GM21528 (cell line): ENCODE results near the gene PKD1.

Experiments used
- ATAC-seq: cut with Tn5 transposase; IDR thresholded peaks from one replicate; pipeline ENCODE4 v1.9.1; 2021; ENCODE audit warnings: mild to moderate bottlenecking, moderate library complexity; ENCODE audit not compliant: unreplicated experiment, low FRiP score

The PKD1 gene

DNA sequence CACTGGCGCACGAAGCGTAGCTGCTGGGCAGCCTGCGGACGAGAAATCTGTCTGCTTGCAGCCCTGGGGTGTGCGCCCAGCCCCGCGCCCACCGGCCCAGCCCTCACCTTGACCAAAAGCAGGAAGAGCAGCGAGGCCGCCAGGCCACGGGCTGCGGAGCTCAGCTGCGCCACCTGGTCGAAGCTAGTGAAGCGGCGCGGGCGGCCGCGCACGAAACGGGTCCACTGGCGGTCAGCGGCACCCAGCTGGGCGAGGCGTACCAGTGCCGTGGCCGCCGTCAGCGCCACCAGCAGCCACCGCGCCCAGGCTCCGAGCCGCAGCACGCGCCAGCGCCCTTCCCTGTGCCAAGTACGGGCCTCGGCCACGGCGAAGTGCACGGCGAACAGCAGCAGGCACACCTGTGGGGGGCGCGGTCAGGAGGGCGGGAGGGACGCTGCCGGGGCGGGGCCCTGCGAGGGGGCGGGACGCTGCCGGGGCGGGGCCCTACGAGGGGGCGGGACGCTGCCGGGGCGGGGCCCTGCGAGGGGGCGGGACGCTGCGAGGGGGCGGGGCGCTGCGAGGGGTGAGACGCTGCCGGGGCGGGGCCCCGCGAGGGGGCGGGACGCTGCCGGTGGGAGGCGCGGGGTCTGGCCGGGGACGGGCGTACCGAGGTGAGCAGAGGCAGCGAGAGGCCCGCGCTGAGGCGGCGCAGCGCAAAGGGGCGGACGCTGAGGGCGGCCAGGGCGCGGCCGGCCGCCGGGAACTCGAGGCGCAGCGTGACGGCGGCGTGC, 44.7 kb downstream of the PKD1 start:
- ATAC-seq = no peak

DNA sequence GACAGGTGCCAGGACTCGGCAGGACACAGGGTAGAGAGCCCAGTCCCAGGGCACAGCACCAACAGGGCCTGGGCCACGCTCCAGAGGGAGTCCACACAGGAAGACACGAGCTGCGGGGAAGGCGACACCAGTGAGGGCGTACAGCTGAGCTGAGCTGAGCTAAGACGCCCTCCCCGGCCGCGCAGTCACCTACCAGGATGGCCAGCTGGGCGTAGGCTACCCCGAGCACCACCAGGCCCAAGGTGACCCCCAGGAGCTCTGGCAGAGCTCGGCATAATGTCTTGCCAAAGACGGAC, 45.3 kb downstream of the PKD1 start:
- no peak for ATAC-seq

DNA sequence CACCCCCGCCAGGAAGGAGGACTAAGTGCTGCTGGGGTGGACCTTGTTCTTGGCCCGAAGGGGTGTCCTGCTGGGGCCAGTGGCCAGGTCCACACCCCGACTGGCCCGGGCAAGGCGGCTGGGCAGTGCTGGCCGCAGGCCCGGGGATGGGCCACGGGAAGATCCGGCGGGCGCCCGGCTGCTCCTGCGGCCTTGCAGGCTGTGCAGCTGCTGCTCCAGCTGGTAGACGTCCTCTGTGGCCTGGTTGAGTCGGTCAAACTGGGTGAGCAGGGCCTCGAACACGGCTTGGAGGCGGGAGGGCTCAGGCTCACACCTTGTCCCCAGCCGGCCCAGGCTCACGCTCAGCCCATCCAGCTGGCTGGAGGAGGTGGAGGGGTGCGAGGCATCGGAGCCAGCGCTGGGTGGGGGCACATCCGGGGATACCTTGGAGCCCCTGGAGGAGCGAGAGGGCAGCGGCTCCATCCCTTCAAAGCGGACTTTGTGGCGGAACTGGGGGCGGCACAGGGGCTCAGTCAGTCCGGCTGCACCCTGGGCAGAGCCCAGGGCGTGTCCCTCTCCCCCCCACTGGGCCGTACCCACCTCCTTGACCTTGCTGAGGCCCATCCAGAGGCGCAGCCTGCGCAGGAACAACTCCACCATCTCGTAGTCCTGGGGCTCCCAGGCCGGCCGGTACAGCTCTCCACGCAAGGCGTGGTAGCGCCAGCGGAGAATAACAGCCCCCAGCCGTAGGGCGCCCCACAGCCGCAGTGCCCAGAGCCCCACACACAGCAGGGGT, 45.8 kb downstream of the PKD1 start:
- ATAC-seq = no peak

DNA sequence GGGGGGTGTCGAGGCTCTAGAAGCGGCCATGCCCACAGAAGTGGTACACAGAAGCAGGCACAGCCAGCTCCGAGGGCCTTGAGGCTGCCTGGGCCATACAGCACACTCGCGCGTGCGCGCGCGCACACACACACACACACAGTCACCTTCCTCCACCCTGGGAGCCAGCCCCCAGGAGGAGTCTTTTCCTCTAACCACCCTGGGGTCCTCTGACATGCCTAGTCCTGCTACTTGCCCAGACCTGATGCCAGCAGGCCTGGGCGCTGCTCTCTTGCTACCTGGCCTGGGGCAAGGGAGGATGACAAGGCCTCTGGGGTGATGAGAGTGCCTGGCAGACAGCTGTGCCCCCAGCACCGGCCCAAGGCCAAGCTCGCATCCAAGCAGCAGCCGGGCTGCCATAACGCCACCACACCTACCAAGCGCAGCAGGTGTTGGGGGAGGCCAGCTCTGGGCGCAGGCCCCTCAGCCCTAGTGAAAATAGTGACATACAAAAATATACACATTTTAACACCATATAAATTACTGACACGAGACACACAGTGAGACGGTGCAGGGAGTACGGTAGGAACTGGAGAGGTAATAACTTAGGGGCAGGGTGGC, 46.8 kb downstream of the PKD1 start:
- no peak for ATAC-seq

DNA sequence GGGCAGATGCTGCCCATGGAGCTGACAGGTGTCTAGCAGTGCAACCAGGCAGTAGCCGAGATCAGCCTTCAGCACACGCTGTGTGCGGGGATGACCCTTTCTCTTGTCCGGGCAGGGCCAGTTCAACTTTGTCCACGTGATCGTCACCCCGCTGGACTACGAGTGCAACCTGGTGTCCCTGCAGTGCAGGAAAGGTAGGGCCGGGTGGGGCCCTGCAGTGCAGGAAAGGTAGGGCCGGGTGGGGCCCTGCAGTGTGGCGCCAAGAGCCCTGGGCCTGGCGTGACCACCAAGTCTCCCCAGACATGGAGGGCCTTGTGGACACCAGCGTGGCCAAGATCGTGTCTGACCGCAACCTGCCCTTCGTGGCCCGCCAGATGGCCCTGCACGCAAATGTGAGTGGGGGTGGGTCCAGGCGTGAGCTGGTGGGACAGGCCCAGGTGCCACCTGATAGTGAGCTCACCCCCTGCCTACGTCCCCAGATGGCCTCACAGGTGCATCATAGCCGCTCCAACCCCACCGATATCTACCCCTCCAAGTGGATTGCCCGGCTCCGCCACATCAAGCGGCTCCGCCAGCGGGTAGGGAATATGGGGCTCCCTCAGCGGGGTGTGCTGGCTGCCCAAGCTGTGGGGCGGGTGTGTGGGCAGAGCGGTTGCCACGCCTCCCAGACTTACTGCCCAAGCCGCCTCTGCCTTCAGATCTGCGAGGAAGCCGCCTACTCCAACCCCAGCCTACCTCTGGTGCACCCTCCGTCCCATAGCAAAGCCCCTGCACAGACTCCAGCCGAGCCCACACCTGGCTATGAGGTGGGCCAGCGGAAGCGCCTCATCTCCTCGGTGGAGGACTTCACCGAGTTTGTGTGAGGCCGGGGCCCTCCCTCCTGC, 47.7 kb downstream of the PKD1 start:
- ATAC-seq = no peak

DNA sequence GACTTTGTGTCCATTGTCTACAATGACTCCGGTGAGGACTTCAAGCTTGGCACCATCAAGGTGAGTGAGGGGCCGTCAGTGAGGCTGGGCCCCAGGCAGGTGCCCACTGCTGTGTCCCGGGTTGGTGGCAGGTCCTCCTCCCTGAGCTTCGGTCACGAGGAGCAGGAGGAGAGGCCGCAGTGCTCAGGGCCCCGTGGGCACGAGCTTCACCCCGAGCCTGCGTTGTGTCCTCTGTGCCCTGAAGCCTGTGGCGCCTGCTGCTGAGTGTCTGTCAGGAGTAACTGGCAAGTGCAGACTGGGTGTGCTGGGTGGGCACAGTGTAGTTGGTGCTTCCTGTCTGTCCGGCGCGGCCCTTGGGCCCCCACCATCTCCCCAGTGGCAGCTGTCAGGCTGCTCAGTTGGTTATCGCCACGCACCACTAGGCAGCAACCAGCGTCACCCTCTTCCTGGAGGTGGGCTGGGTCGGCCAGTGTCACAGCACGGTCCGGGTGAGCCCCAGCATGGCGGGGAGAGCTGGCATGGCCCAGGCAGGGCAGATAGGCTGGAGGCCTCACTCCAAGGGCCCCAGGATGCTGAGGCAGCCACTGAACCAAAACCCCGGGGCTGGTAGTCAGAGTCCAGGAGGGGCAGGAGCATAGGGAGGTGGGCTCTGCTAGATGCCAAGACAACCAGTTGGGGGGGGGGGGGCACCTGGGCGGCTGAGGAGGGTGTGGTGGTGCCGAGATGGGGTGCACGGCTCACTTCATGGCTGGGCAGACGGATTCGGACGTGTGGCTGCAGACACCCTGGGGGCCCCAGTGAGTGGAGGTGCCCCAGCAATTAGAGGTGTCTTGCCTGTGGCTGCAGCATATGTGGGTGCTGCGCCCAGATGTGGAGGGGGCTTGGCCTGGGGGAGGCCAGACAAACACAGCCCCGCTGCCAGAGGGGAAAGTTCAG, 48.6 kb downstream of the PKD1 start:
- ATAC-seq = no peak

DNA sequence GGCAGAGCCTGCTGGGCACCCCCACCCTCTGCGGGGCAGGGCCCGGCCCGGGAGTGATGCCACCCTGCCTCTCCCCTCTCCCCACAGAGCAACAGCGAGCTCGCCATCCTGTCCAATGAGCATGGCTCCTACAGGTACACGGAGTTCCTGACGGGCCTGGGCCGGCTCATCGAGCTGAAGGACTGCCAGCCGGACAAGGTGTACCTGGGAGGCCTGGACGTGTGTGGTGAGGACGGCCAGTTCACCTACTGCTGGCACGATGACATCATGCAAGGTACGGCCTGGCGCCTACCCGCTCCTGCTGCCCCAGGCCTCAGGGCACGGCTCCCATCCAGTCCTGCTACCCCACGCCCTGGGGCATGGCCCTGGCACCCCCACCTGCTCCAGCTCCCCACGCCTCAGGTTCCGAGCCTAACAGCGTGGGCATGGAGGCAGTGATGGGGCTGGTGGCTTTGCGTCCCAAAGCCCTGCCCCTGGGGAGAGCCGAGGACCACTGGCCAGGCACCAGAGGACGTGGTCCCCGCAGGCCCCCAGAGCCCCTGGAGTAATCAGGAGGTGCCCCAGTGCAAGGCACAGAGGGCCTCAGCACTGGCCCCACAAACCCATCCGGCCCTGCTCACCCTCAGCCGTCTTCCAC, 49.5 kb downstream of the PKD1 start:
- ATAC-seq = no peak

DNA sequence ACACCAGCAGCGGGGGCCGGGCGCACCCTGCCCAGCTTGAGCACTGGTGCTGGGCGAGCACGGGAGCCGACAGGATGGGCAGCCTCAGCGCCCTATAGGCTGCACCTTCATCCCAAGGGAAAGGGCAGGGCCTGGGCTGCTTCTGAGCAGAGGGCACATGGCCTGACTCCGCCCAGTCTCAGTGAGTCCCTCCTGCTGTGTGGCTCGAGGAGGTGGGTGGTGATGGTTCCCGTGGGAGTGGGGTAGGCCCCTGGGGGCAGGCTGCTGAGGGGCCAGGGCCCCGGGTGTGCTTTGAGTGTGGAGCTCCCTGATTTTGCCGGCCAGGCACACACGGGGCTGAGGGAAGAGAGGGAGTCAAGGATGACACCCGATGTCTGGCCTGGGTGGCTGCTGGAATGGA, 50.0 kb downstream of the PKD1 start:
- no peak for ATAC-seq

DNA sequence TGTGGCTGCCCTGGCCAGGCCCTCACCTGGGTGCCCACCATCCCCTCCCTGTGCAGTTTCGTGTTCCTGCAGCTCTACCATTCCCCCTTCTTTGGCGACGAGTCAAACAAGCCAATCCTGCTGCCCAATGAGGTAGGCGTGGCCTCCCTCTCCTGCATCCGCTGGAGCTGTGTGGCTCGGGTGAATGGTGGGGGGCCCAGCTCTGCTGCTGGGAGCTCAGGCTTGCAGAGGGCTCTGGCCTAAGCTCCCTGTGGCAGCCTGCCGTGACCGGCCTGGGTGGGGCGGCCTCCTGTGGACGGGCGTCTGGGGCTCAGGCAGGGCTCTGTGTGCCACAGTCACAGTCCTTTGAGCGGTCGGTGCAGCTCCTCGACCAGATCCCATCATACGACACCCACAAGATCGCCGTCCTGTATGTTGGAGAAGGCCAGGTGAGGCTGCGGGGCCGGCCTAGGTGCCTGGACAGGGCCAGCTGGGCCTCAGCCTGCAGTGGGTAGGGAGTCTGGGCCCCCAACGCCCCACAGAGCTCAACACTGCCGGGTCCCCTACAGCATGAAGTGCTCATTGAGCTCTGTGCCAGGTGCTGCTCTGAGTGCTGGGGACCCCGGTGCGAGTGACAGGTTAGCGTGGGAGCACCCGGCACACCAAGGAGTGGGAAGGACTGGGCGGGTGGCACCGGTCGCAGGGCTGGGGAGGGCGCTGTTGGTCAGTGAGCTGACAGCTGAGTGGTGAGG, 50.6 kb downstream of the PKD1 start:
- no peak for ATAC-seq

DNA sequence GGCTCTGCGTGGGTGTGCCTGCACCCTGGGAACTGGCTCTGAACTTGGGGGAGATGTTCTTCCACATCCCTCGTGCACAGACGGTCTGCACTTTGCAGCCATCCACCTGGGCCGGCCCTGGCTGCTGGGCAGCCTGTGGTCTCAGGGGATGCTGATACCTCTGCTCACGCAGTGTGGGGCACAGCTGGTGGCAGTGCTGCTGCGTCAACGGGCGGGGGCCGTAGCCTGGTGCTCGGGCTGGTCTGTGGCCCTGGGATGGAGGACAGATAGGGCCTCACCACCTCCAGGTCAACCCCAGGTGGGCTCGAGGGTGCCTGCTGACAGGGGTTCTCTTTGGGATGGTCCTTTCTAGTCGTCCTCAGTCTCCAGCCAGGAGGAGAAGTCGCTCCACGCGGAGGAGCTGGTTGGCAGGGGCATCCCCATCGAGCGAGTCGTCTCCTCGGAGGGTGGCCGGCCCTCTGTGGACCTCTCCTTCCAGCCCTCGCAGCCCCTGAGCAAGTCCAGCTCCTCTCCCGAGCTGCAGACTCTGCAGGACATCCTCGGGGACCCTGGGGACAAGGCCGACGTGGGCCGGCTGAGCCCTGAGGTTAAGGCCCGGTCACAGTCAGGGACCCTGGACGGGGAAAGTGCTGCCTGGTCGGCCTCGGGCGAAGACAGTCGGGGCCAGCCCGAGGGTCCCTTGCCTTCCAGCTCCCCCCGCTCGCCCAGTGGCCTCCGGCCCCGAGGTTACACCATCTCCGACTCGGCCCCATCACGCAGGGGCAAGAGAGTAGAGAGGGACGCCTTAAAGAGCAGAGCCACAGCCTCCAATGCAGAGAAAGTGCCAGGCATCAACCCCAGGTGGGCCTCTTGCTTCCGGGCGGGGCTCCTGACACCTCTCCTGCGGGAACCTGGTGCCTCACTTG, 51.6 kb downstream of the PKD1 start:
- no peak for ATAC-seq

DNA sequence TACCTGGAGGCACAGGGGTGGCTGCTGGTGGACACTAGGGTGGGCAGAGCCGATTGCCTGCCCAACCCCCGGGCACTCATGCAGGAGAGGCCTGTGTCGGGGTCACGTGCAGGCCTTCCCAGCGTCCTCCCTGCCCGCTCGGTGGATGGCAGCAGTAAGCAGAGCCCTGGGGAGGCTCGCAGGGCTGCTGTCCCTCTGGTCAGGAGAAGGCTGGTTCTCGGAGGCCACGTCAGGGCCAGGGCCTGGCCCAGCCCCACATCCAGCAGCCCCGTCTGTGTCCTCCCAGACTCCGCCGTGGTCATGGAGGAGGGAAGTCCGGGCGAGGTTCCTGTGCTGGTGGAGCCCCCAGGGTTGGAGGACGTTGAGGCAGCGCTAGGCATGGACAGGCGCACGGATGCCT, 52.3 kb downstream of the PKD1 start:
- no peak for ATAC-seq

DNA sequence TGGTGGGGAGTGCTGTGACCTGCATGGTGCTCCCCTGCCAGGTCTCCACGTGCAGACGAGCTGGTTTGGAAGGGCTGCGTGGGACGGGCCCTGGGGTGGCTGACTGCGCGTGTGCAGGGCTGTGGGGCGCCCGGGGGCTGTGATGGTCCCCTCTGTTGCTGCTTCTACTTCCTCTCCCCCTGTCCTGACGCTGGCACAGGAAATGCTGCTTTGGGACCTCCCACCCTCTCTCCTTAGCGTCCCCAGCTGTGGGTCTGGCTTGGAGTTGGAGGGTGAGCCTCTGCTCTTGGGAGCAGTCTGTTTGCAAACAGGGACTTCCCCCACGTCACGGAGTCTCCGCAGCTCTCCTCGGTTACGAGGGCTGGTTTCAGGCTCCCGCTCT, 52.7 kb downstream of the PKD1 start:
- ATAC-seq = no peak

DNA sequence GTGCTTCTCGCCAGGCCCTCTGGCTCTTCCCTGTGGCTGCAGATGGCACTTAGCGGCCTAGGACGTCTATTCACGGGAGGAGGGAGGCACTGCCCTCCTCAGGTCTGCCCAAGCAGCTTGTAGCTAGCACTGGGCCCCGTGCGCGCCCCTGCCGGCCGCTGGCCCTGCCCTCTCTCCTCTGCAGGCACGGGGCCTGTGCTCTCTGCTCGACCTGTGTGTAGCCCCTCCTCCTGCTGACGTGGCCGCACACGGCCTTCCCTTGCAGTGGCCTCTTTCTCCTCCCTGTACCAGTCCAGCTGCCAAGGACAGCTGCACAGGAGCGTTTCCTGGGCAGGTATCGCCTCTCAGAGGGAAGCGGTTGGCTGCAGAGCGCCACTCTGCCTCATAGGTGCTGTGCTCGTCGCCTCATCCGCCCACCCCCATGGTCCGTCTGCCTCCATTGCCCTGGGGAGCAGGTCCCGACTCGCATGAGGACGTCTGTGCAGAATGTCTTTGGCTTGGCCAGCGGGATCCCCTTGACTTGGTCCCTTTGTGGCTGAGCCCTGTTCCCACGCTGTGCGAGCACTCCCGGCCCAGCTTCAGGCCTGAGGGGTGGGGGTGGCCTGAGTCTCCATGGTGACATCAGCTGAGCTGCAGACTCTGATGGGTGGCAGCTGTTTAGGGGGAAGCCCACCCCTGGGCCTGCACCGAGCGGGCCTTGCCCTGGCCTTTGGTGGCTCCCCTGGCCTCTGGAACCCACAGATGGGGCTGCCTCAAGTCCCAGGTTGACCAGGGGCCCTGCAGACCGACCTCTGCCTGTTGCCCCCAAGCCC, 53.3 kb downstream of the PKD1 start:
- no peak for ATAC-seq

DNA sequence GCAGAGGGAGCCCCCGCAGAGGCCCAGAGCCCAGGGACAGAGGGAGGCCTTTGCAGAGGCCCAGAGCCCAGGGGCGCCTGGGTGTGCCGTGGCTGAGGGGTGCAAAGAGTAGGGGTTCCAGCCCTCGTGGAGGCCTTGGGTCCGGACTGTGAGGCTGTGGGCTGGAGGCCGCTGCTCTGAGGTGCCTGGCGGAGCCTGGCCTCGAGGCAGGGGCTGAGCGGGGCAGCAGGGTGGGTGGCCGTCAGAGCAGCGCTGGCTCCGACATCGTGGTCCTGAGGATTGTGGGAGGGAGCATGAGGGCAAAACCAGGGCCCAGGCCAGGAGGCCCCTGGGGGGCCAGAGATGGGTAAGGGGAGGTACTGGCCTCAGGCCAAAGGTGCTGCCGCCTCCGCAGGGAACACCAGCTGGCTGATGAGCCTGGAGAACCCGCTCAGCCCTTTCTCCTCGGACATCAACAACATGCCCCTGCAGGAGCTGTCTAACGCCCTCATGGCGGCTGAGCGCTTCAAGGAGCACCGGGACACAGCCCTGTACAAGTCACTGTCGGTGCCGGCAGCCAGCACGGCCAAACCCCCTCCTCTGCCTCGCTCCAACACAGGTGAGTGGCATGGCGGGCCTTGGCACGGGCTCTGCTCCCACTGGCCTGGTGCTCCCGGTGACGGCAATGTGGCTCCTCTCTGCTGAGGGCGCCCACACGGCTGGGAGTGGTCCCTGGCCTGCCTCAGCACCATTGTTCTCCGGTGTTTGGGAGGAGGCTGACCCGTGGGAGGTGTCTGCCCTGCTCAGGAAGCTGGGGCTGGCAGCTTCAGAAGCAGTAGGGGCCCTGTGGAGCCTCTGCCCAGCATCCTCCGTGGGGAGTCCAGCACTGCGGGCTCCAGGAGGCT, 54.3 kb downstream of the PKD1 start:
- ATAC-seq = no peak

DNA sequence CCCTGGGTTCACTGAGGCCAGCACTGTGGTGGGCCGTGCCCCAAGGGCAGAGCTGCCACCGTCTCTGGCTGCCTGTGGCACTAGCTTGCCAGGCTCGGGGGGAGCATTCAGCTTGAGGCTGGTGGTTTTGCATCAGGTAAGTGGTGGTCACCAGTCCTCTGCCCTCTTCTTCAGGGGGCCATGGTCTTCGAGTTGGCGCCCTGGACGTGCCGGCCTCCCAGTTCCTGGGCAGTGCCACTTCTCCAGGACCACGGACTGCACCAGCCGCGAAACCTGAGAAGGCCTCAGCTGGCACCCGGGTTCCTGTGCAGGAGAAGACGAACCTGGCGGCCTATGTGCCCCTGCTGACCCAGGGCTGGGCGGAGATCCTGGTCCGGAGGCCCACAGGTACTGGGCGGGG, 55.7 kb downstream of the PKD1 start:
- no peak for ATAC-seq

DNA sequence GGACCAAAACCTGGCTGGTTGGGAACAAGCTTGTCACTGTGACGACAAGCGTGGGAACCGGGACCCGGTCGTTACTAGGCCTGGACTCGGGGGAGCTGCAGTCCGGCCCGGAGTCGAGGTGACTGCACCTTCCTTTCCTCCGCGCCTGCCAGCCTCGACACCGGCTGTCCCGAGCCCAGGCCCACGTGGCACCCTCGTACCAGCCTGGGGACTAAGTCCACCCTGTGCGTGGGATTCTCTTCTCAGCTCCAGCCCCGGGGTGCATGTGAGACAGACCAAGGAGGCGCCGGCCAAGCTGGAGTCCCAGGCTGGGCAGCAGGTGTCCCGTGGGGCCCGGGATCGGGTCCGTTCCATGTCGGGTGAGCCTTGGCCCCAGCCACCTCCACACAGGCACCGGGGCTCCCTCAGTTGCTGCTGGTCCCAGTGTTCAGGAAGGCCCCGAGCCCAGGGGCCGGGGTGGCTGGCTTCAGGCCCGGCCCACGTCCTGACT, 56.3 kb downstream of the PKD1 start:
- ATAC-seq = no peak
